T-helper 1 cell treated with Interleukin-12 subunit alpha and Interleukin-12 subunit beta and Interleukin-4 antibody, amounts not matched to agents 30 μg/mL and 1 μg/mL, for 36 hours (primary cell): Measurements from ENCODE around the gene DNAJB6.

Experiments used
- H3K27ac Mint-ChIP-seq: one replicate; pipeline ENCODE4 v1.8.0; 2021; ENCODE audit warnings: mild to moderate bottlenecking, mixed read lengths
- H3K27me3 Mint-ChIP-seq: one replicate; pipeline ENCODE4 v1.8.0; 2021; ENCODE audit warnings: low read depth, mixed read lengths
- H3K36me3 Mint-ChIP-seq: one replicate; pipeline ENCODE4 v1.8.0; 2021; ENCODE audit warnings: low read depth, mixed read lengths
- H3K4me1 Mint-ChIP-seq: one replicate; pipeline ENCODE4 v1.8.0; 2021; ENCODE audit warnings: low read depth, mixed read lengths
- H3K4me3 Mint-ChIP-seq: one replicate; pipeline ENCODE4 v1.8.0; 2021; ENCODE audit warnings: mild to moderate bottlenecking, moderate library complexity, mixed read lengths
- H3K9me3 Mint-ChIP-seq: one replicate; pipeline ENCODE4 v1.8.0; 2021; ENCODE audit warnings: mixed read lengths

The DNAJB6 gene

DNA sequence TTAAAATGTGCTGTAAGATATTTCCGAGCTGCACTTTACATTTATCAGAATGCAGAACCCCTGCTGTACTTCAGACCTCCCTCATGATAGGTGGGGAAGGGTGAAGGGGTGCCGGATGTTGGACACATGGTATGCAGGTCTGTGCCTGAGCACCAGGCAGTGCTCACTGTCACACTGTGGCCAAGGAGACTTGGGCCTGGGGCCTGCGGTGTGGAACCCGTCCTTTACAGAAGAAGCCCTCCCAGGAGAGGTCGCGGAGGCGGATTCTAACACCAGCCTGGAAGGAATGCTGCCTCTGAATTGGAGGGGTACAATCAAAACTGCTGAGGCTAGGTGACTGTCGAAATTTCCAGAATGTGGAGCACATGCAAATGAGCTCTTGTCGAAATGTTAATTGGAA lies 34.5 kb downstream of the DNAJB6 start:
- Mint-ChIP-seq H3K27me3 (no peaks in the 10 kb centered on the region), H3K4me3 (no peak overlapping the region), H3K36me3 (peaks cover 53% of the 10 kb centered on the region), H3K4me1 (peaks cover 34% of the 10 kb centered on the region), H3K9me3 (peaks cover 3% of the 10 kb centered on the region), H3K27ac (no peak overlapping the region)

DNA sequence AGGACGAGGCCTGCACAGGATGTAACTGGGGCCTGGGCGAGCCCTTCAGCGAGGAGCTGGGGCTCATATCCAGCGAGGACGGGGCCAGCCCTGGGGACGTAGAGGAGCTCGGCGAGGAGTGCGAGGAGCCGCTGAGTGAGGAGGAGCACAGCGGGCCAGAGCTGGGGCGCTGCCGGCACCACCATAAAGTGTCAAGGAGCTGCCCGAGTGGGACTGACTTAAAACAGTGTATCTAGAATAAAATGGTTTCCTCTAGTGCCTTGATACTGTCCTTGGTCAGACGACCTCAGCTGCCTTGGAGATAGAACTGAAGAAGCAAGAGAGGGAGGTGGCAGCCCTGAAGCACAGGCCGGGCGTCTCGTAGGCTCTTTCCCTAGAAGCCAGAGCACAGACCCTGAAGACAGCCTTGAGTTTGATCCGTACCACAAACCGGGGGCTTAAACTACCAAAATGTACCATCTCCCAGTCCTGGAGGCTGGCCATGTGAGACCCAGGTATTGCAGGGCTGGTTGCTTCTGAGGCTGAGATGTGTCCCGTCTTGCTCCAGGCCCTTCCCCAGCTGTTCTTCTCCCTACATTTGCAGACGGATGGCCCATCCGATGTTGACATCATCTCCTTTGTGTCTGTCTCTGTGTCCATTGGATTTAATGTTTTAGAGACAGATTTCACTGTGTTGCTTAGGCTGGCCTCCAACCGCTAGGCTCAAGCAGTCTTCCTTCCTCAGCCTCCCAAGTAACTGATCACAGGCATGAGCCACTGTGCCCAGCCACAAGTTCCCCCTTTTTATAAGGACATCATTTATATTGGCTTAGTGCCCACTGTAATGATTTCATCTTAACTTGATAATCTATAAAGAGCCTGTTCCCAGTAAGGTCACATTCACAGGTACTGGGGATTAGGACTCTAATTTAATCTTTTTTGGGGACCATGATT lies 35.8 kb downstream of the DNAJB6 start:
- peaks cover 42% of the 10 kb centered on the region for H3K36me3 Mint-ChIP-seq
- no peaks in the 10 kb centered on the region for H3K9me3 Mint-ChIP-seq
- no peaks in the 10 kb centered on the region for H3K27me3 Mint-ChIP-seq
- H3K4me1 Mint-ChIP-seq = peaks cover 39% of the 10 kb centered on the region
- H3K27ac Mint-ChIP-seq = no peak overlapping the region
- H3K4me3 Mint-ChIP-seq = no peak overlapping the region

DNA sequence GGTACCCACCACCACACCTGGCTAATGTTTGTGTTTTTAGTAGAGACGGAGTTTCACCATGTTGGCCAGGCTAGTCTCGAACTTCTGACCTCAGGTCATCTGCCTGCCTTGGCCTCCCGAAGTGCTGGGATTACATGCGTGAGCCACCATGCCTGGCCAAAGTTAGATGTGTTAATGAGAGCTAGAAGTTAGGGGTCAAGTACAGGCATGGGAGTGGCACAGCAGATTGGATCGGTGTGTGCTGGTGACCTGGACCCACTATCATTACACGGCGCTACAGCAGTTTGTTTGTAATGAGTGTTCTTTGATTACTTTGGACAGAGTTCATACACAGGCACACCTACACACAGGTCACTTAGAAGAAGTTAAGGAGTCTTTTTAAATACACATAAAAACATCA lies 36.7 kb downstream of the DNAJB6 start:
- Mint-ChIP-seq H3K27me3 (no peaks in the 10 kb centered on the region), H3K27ac (no peak overlapping the region), H3K36me3 (peaks cover 40% of the 10 kb centered on the region), H3K4me1 (peaks cover 38% of the 10 kb centered on the region), H3K9me3 (no peaks in the 10 kb centered on the region), H3K4me3 (no peak overlapping the region)

DNA sequence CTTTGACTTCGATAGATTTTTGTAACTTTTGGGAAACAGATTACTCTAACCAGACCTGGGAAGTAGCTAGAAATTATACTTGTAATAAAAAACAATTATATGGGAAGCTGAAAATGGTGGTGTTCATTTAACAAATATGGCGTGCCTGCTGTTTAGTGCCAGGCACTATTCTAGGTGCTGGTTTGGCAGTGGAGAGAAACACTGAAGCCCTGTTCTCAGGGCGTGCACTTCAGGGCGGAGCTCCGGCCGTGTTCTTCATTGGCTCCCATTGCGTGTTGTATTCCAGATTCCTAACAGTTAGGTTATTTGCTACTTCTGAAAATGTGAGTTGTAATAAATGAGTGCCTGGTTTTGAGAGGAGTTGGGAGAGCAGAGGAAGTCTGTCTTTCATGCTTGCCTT lies 38.6 kb downstream of the DNAJB6 start:
- H3K9me3 Mint-ChIP-seq = no peaks in the 10 kb centered on the region
- no peaks in the 10 kb centered on the region for H3K27me3 Mint-ChIP-seq
- H3K36me3 Mint-ChIP-seq = peaks cover 32% of the 10 kb centered on the region
- H3K27ac Mint-ChIP-seq = peak overlapping the region; percentile 83
- peaks cover 38% of the 10 kb centered on the region for H3K4me1 Mint-ChIP-seq
- no peak overlapping the region for H3K4me3 Mint-ChIP-seq

DNA sequence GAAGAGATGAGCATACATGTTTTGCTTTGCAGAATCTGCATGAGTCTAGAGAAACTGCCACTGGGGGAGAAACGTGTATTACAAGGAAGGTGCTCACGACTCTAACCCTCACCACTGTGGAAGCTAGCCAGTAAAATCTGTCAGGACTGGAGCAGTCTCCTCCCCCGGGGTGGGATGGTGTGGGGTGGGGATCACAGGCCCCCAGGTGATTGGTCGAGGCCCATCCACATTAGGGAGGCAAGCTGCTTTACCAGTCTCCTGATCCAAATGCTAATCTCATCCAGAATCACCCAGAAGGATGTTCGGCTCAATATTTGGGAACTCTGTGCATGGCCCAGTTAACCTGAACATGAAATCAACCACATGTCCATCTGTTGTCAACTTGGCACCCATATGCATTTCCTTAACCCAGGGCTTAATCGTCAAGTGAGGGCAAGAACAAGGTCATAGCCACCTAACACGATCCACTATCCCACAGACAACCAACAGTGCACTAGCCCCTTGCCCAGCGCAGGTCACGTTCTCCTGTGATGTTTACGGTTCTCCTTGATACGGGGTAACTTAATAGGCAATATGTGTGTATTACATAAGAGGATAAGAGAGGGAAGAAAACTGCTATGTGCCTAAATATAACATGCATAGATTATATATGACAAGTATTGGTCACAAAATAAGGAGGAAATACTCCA lies 40.8 kb downstream of the DNAJB6 start:
- Mint-ChIP-seq H3K4me3 (no peak overlapping the region), H3K27me3 (no peaks in the 10 kb centered on the region), H3K4me1 (peaks cover 38% of the 10 kb centered on the region), H3K36me3 (peaks cover 30% of the 10 kb centered on the region), H3K27ac (no peak overlapping the region), H3K9me3 (no peaks in the 10 kb centered on the region)

DNA sequence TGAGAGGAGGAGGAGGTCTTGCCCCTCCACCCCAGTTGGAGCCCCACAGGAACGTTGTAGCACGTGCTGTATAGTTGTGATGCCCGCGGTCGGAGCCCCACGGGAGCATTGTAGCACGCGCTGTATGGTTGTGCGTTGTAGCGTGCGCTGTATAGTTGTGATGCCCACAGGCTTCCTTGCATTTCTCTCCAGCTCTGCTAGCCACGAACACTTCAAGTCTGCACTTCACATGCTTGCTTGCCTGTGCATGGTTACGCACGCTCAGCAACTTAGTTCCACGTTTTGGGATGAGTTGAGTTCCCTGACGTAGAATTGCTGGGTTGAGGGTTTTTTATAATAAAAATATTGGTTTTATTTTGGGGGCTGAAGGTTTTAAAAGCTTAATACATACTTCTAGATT lies 41.6 kb downstream of the DNAJB6 start:
- no peak overlapping the region for H3K27ac Mint-ChIP-seq
- H3K36me3 Mint-ChIP-seq = peaks cover 31% of the 10 kb centered on the region
- H3K4me1 Mint-ChIP-seq = peaks cover 36% of the 10 kb centered on the region
- no peaks in the 10 kb centered on the region for H3K9me3 Mint-ChIP-seq
- H3K4me3 Mint-ChIP-seq = no peak overlapping the region
- H3K27me3 Mint-ChIP-seq = no peaks in the 10 kb centered on the region

DNA sequence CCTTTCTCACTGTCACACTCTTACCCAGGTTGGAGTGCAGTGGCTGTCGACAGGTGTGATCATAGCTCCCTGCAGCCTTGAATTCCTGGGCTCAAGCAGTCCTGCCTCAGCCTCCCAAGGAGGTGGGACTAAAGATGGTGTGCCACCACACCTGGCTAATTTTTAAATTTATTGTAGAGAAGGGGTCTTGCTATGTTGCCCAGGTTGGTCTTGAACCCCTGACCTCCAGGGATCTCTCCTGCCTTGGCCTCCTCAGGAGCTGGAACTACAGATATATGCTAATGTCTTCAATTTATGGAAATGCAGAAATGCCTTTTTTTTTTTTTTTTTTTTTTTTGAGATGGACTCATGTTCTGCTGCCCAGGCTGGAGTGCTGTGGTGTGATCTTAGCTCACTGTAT lies 42.7 kb downstream of the DNAJB6 start:
- H3K4me3 Mint-ChIP-seq = no peak overlapping the region
- no peak overlapping the region for H3K27ac Mint-ChIP-seq
- no peaks in the 10 kb centered on the region for H3K9me3 Mint-ChIP-seq
- H3K36me3 Mint-ChIP-seq = peaks cover 27% of the 10 kb centered on the region
- H3K27me3 Mint-ChIP-seq = no peaks in the 10 kb centered on the region
- H3K4me1 Mint-ChIP-seq = peaks cover 26% of the 10 kb centered on the region

DNA sequence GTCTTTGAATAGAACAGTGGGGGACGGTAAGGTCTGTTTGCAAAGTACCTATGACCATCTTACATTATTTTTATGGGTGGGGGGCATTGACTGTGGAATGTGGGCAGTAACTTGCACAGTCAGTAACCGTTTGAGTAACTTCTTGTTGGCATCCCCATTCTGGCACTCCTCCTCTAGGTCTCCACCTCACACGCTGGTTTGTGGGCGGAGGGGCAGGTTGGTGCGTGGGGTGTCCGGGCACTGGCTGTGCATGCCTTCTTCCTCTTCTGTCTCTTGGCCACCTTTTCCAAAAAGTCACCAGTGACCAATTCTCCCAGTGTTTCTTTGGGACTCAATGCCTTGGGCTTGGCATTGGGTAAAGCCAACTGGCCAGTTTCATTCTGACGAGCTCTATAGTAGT lies 43.6 kb downstream of the DNAJB6 start:
- Mint-ChIP-seq H3K27me3 (no peaks in the 10 kb centered on the region), H3K4me3 (no peak overlapping the region), H3K9me3 (no peaks in the 10 kb centered on the region), H3K27ac (peak overlapping the region; percentile 29), H3K4me1 (peaks cover 19% of the 10 kb centered on the region), H3K36me3 (peaks cover 25% of the 10 kb centered on the region)

DNA sequence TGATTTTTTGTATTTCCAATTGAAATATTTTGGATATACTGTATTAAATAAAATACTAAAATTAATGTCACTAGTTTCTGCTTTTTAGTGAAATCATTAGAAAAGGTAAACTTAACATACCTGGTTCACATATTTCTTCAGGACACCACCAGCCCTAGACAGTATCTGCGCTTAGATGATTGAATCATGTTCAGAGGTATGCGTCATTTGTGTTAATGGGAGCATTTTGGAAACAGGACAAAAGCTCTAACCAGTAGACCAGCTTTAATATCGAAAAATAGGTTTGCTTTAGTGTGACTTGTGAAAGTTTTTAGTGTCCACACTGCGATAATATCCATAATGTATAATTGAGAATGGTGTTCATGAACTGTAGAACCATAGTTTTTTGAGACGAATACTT lies 47.1 kb downstream of the DNAJB6 start:
- Mint-ChIP-seq H3K27me3 (no peaks in the 10 kb centered on the region), H3K9me3 (no peaks in the 10 kb centered on the region), H3K36me3 (peaks cover 29% of the 10 kb centered on the region), H3K27ac (no peak overlapping the region), H3K4me3 (no peak overlapping the region), H3K4me1 (peaks cover 16% of the 10 kb centered on the region)

DNA sequence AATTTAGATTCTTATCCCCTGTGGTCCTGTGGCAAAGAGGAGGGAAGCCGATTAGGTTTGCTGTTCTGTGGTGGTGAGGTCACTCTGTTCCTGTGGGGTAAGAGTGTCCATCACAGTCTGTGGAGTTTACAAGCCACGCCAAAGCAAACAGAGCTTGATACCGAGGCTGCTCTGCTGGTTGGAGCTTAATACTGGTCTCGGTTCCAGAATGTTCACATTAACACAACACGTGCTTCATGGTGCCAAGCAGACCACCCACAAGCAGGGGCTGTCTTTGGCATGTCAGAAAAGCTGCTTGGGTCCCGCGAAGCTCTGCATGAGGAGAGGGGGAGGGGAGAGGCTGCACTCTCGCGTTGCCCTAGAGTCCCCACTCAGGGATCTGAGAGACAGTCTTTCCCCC lies 47.5 kb downstream of the DNAJB6 start:
- H3K4me3 Mint-ChIP-seq = no peak overlapping the region
- H3K27ac Mint-ChIP-seq = no peak overlapping the region
- H3K9me3 Mint-ChIP-seq = no peaks in the 10 kb centered on the region
- peaks cover 17% of the 10 kb centered on the region for H3K4me1 Mint-ChIP-seq
- H3K27me3 Mint-ChIP-seq = no peaks in the 10 kb centered on the region
- peaks cover 29% of the 10 kb centered on the region for H3K36me3 Mint-ChIP-seq

DNA sequence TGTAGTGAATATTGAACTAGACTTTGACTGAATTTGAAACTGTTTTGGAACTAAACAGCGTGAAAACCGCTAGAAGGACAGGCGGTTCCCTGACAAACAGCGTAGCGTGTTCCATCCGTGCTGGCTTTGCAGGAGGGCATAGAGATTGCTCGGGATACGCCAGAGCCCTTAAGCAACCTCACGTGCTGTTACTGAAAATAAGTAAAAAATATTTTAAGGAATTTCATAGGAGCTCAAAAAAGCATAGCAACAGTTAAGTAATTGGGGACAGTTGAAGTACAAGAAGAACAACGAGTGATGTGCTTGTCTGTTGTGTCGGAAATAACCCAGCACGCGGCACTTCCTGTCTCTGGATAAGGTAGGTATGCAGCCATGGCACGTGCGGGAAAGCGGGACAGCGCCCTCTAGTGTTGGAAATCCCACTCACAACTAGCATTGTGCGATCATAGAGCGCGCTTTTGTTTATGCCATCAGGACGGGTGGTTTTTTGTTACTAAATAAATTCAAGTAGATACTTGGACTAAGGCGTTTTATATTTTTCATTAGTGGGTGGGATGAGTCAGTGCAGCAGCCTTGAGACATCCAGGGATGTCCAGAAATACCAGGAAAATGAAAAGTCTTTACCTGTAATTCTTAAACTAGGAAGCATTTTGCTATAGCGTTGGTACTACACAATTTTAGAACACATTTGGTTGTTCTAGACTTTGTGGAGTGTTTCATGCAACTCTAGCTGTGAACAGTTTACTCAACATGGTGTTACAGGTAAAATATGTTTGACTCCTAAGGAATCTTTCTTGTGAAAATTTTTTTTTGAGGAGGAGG lies 50.4 kb downstream of the DNAJB6 start:
- H3K9me3 Mint-ChIP-seq = no peaks in the 10 kb centered on the region
- no peaks in the 10 kb centered on the region for H3K27me3 Mint-ChIP-seq
- no peak overlapping the region for H3K4me3 Mint-ChIP-seq
- H3K27ac Mint-ChIP-seq = peak overlapping the region; percentile 56
- H3K36me3 Mint-ChIP-seq = peaks cover 36% of the 10 kb centered on the region
- peaks cover 36% of the 10 kb centered on the region for H3K4me1 Mint-ChIP-seq

DNA sequence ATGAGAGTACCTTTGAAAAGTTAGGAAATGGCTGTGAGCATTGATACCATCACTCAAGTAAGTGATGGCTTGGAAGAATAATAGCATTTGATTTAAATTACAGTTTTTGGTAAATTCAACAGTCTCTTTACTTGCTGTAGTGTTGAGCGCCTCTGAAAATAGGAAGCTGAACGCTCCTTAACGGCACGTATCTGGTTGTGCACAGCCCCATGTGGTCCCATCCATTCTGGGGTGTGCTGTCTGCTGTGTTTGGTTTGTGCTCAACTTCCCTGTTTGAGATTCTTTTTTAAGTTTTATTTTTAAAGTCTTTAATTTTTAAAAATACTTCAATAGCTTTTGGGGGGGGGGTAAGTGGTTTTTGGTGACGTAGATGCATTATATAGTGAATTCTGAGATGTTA lies 51.5 kb downstream of the DNAJB6 start:
- H3K27ac Mint-ChIP-seq = no peak overlapping the region
- no peak overlapping the region for H3K4me3 Mint-ChIP-seq
- H3K9me3 Mint-ChIP-seq = no peaks in the 10 kb centered on the region
- peaks cover 37% of the 10 kb centered on the region for H3K4me1 Mint-ChIP-seq
- no peaks in the 10 kb centered on the region for H3K27me3 Mint-ChIP-seq
- H3K36me3 Mint-ChIP-seq = peaks cover 32% of the 10 kb centered on the region

DNA sequence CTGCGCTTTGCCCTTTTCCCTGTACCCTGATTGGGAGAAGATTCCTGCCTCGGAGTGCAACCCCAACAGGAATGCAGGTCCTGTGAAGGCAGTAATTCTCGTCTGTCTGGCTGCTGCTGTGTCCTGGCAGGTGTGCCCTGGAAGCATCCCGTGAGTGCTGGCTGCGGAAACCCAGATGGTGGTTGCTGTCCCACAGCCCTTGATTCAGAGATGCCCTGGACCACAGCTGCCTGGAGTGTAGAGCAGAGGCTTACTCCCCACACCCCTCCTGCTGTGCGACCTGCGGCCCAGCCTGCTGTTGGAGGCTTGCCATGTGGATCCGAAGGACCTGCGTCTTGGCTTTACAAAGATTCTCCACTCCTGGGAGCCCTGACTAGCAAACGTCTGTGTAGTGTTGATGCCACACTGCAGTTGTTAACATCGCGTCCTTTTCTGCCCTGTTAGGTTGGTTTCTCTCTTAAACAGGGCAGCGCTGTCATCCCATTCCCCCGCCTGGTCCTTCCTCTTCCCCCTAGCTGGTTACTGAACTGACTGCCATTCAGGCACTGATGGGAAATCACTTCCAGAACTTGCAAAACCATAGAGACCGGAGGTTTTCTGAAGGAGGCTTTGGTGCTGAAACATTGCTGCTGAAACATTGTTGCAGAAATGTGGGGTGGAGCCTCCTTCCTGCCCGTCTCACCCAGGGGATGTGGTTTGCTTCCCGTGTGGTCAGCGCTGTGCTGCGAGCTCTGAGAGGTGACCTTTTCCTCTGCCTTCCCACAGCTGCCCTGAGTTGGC lies 53.3 kb downstream of the DNAJB6 start:
- H3K4me1 Mint-ChIP-seq = peaks cover 37% of the 10 kb centered on the region
- peak overlapping the region; percentile 77 for H3K4me3 Mint-ChIP-seq
- H3K27ac Mint-ChIP-seq = peak overlapping the region; percentile 86
- no peaks in the 10 kb centered on the region for H3K9me3 Mint-ChIP-seq
- H3K36me3 Mint-ChIP-seq = peaks cover 26% of the 10 kb centered on the region
- no peaks in the 10 kb centered on the region for H3K27me3 Mint-ChIP-seq
